H1 (cell line): ENCODE results near the gene LMAN1. TPM values are rescaled to one million over a fixed set of nuclear protein-coding genes. Genes with fewer than 3 reads are reported as not detected.

ENCODE experiments used
- CTCF ChIA-PET: fragments of 300-600 bp; sonication (Branson Sonifier 250); formaldehyde crosslinking; loops from one replicate; lab custom pipeline; 2021; ENCODE audit not compliant: partially characterized antibody; lab: Charles Lee
- POLR2A ChIA-PET: fragments of 300-600 bp; sonication (Branson Sonifier 250); formaldehyde crosslinking; loops from one replicate; lab custom pipeline; 2021; ENCODE audit warnings: inconsistent platforms; ENCODE audit not compliant: partially characterized antibody; lab: Charles Lee
- DNase-seq, 2 experiments: peaks; one replicate each; pipeline versions ENCODE4 v3.0.0 to v3.0.0-alpha.2; 2010 to 2022; ENCODE audit warnings: low spot score in 2 of 2, low read depth in 1 of 2, mixed read lengths in 1 of 2
- FAIRE-seq: peaks from 2 replicates; lab custom pipeline; 2011; peaks lifted over from hg19 to GRCh38; lab: Jason Lieb, UNC
- H2AFZ ChIP-seq: 2 replicates; pipeline ENCODE4 v1.8.1; 2012; ENCODE audit warnings: low read length, inconsistent platforms
- H2AK5ac ChIP-seq: 2 replicates; pipeline ENCODE4 v1.6.1; 2013; ENCODE audit warnings: low read depth, low read length
- H2BK120ac ChIP-seq: replicated peaks from 2 replicates; pipeline ENCODE3; 2013; ENCODE audit warnings: low read depth, low read length, inconsistent platforms
- H2BK12ac ChIP-seq: 2 replicates; pipeline ENCODE4 v1.6.1; 2013; ENCODE audit warnings: low read depth, low read length
- H2BK15ac ChIP-seq: 2 replicates; pipeline ENCODE4 v1.6.1; 2013; ENCODE audit warnings: low read length
- H2BK20ac ChIP-seq: 2 replicates; pipeline ENCODE4 v1.6.1; 2013; ENCODE audit warnings: low read length
- H2BK5ac ChIP-seq: 2 replicates; pipeline ENCODE4 v1.6.1; 2013; ENCODE audit warnings: low read depth, low read length
- H3K14ac ChIP-seq: 2 replicates; pipeline ENCODE4 v1.6.1; 2013; ENCODE audit warnings: inconsistent platforms; ENCODE audit not compliant: insufficient read length
- H3K18ac ChIP-seq: 2 replicates; pipeline ENCODE4 v1.6.1; 2013; ENCODE audit warnings: low read length; ENCODE audit errors: extremely low read depth
- H3K23ac ChIP-seq: 2 replicates; pipeline ENCODE4 v1.6.1; 2013; ENCODE audit warnings: inconsistent platforms; ENCODE audit not compliant: insufficient read length
- H3K23me2 ChIP-seq: 2 replicates; pipeline ENCODE4 v1.6.1; 2013; ENCODE audit warnings: low read depth, low read length
- H3K27ac ChIP-seq: 2 replicates; pipeline ENCODE4 v1.6.1; 2011; ENCODE audit warnings: low read depth, low read length, inconsistent platforms
- H3K27me3 ChIP-seq, 4 experiments: replicated peaks in 1 of 4; 1 replicate in 1 of 4; 2 replicates in 3 of 4; pipeline versions ENCODE4 v1.6.1 to v1.8.1; 2011 to 2013; ENCODE audit warnings: low read length in 3 of 4, mild to moderate bottlenecking in 3 of 4, inconsistent platforms in 2 of 4, mixed read lengths in 2 of 4, moderate library complexity in 1 of 4; ENCODE audit not compliant: control insufficient read depth in 3 of 4, insufficient read depth in 3 of 4; ENCODE audit errors: extremely low read depth in 1 of 4
- H3K36me3 ChIP-seq, 4 experiments: 2 replicates each; pipeline versions ENCODE4 v1.6.1 to v1.8.1; 2011 to 2013; ENCODE audit warnings: mild to moderate bottlenecking in 4 of 4, low read length in 3 of 4, moderate library complexity in 2 of 4, control low read depth in 1 of 4, inconsistent platforms in 1 of 4; ENCODE audit not compliant: insufficient read depth in 4 of 4, control insufficient read depth in 2 of 4
- H3K4ac ChIP-seq: replicated peaks from 2 replicates; pipeline ENCODE3; 2013; ENCODE audit warnings: low read length, low read depth, mixed read lengths, inconsistent platforms; ENCODE audit not compliant: insufficient read length
- H3K4me1 ChIP-seq, 4 experiments: replicated peaks in 1 of 4; 1 replicate in 1 of 4; 2 replicates in 3 of 4; pipeline versions ENCODE4 v1.6.1 to v1.8.1; 2011 to 2013; ENCODE audit warnings: low read length in 3 of 4, inconsistent platforms in 2 of 4, mixed read lengths in 1 of 4; ENCODE audit not compliant: insufficient read depth in 4 of 4, control insufficient read depth in 3 of 4
- H3K4me2 ChIP-seq, 2 experiments: 2 replicates each; pipeline versions ENCODE4 v1.6.1 to v1.8.1; 2011 to 2013; ENCODE audit warnings: low read depth in 2 of 2, low read length in 2 of 2, control low read depth in 1 of 2, inconsistent platforms in 1 of 2, mild to moderate bottlenecking in 1 of 2; ENCODE audit not compliant: insufficient read depth in 1 of 2
- H3K4me3 ChIP-seq, 4 experiments: fragments of 200-600, 300-600 bp in 1 of 4; sonication (generic), shearing (Covaris generic), sonication (Bioruptor Twin) in 1 of 4; 2 replicates each; pipeline versions ENCODE4 v1.5.1 to v1.8.1; 2011 to 2016; ENCODE audit warnings: low read length in 4 of 4, low read depth in 3 of 4, control low read depth in 2 of 4, inconsistent platforms in 2 of 4, mild to moderate bottlenecking in 2 of 4, mixed read lengths in 1 of 4, moderate library complexity in 1 of 4; ENCODE audit not compliant: insufficient read depth in 2 of 4; ENCODE audit errors: extremely low read depth in 1 of 4
- H3K56ac ChIP-seq: replicated peaks from 2 replicates; pipeline ENCODE3; 2013; ENCODE audit warnings: low read depth, mild to moderate bottlenecking, mixed read lengths, low read length, inconsistent platforms; ENCODE audit not compliant: insufficient read length
- H3K79me1 ChIP-seq: 2 replicates; pipeline ENCODE4 v1.6.1; 2013; ENCODE audit warnings: low read depth, low read length, control low read depth
- H3K79me2 ChIP-seq, 2 experiments: 2 replicates each; pipeline versions ENCODE4 v1.6.1 to v1.8.1; 2012 to 2013; ENCODE audit warnings: low read length in 2 of 2, mild to moderate bottlenecking in 2 of 2, inconsistent platforms in 1 of 2; ENCODE audit not compliant: insufficient read depth in 2 of 2, control insufficient read depth in 1 of 2
- H3K9ac ChIP-seq, 4 experiments: replicated peaks in 1 of 4; 1 replicate in 1 of 4; 2 replicates in 3 of 4; pipeline versions ENCODE4 v1.6.1 to v1.8.1; 2011 to 2013; ENCODE audit warnings: low read depth in 3 of 4, low read length in 3 of 4, control low read depth in 2 of 4, mild to moderate bottlenecking in 2 of 4, moderate library complexity in 2 of 4, inconsistent platforms in 1 of 4; ENCODE audit errors: extremely low read depth in 1 of 4
- H3K9me3 ChIP-seq, 2 experiments: 2 replicates each; pipeline versions ENCODE4 v1.6.1 to v1.8.1; 2012 to 2013; ENCODE audit warnings: mild to moderate bottlenecking in 2 of 2, moderate library complexity in 2 of 2, control low read depth in 1 of 2, inconsistent platforms in 1 of 2, low read depth in 1 of 2, low read length in 1 of 2, mixed read lengths in 1 of 2; ENCODE audit not compliant: insufficient read depth in 2 of 2
- H4K20me1 ChIP-seq, 2 experiments: replicated peaks in 1 of 2; 2 replicates each; pipeline versions ENCODE3 to v1.8.1; 2011 to 2013; ENCODE audit warnings: inconsistent platforms in 2 of 2, low read length in 2 of 2, mild to moderate bottlenecking in 1 of 2; ENCODE audit not compliant: insufficient read depth in 2 of 2, control insufficient read depth in 1 of 2
- H4K5ac ChIP-seq: 2 replicates; pipeline ENCODE4 v1.6.1; 2013; ENCODE audit warnings: low read length, low read depth, mixed read lengths, inconsistent platforms; ENCODE audit not compliant: insufficient read length
- H4K8ac ChIP-seq: 2 replicates; pipeline ENCODE4 v1.8.0; 2013; ENCODE audit warnings: mild to moderate bottlenecking, moderate library complexity, low read length, inconsistent platforms; ENCODE audit not compliant: insufficient read depth; ENCODE audit errors: extremely low read depth
- H4K91ac ChIP-seq: replicated peaks from 2 replicates; pipeline ENCODE3; 2013; ENCODE audit warnings: low read length, mixed read lengths, inconsistent platforms; ENCODE audit not compliant: insufficient read length
- CTCF ChIP-seq, 3 experiments: IDR thresholded peaks; 1 replicate in 2 of 3; 2 replicates in 1 of 3; pipeline versions ENCODE4 v1.5.1 to v1.6.1; 2011; ENCODE audit warnings: low read length in 3 of 3, mild to moderate bottlenecking in 3 of 3, inconsistent platforms in 2 of 3, low read depth in 1 of 3, moderate library complexity in 1 of 3; ENCODE audit not compliant: insufficient read depth in 1 of 3; ENCODE audit errors: control extremely low read depth in 1 of 3
- HDAC6 ChIP-seq: IDR thresholded peaks from one replicate; pipeline ENCODE4 v1.7.1; 2012; ENCODE audit warnings: low read depth, mild to moderate bottlenecking, inconsistent platforms, low read length, moderate library complexity
- NANOG ChIP-seq: IDR thresholded peaks from 2 replicates; pipeline ENCODE4 v1.6.1; 2011; ENCODE audit warnings: low read length, low read depth, mild to moderate bottlenecking, inconsistent platforms; ENCODE audit not compliant: insufficient read depth, poor library complexity, severe bottlenecking
- WGBS, 2 experiments: shearing (Covaris generic) in 1 of 2; methylation state at CpG; one replicate each; pipeline versions ENCODE4 v1.1.6 to v1.1.7; 2013 to 2015; ENCODE audit warnings: low lambda C conversion rate in 2 of 2, mixed read lengths in 2 of 2, inconsistent platforms in 1 of 2, low coverage in 1 of 2, missing lambda C conversion rate in 1 of 2; ENCODE audit not compliant: insufficient replicate concordance in 2 of 2, insufficient coverage in 1 of 2, insufficient read length in 1 of 2; ENCODE audit errors: extremely low coverage in 1 of 2, missing lambda C conversion rate in 1 of 2; 5-methylcytosine and 5-hydroxymethylcytosine counted together
- polyA plus RNA-seq, 7 experiments: library from polyadenylated mRNA; depleted of rRNA in 3 of 7; stranded (reverse) in 5 of 7; unstranded in 2 of 7; fragments of >200 nt in 5 of 7; fragments of 200-250 nt in 2 of 7; gene quantifications; 1 replicate in 5 of 7; 2 replicates in 1 of 7; 4 replicates in 1 of 7; pipeline versions ENCODE4 v1.2.1 to v1.2.3, GENCODE V29; 2011 to 2013; ENCODE audit warnings: missing spikeins in 2 of 7, mixed read lengths in 2 of 7
- total RNA-seq: library from RNA; stranded (reverse); fragmentation: NEBNext Ultra II Directional; extraction: Animal tissue kit (Norgen Biotek cat#: 25700); gene quantifications from 2 replicates; pipeline ENCODE4 v1.2.1, GENCODE V29; 2021

Gene LMAN1
- total and polyA plus RNA-seq, 2 of the 8 experiments (the other 6 are each of a cell fraction or from before 2014, with no cell fraction given), result 20.3 to 73.6 TPM

DNA sequence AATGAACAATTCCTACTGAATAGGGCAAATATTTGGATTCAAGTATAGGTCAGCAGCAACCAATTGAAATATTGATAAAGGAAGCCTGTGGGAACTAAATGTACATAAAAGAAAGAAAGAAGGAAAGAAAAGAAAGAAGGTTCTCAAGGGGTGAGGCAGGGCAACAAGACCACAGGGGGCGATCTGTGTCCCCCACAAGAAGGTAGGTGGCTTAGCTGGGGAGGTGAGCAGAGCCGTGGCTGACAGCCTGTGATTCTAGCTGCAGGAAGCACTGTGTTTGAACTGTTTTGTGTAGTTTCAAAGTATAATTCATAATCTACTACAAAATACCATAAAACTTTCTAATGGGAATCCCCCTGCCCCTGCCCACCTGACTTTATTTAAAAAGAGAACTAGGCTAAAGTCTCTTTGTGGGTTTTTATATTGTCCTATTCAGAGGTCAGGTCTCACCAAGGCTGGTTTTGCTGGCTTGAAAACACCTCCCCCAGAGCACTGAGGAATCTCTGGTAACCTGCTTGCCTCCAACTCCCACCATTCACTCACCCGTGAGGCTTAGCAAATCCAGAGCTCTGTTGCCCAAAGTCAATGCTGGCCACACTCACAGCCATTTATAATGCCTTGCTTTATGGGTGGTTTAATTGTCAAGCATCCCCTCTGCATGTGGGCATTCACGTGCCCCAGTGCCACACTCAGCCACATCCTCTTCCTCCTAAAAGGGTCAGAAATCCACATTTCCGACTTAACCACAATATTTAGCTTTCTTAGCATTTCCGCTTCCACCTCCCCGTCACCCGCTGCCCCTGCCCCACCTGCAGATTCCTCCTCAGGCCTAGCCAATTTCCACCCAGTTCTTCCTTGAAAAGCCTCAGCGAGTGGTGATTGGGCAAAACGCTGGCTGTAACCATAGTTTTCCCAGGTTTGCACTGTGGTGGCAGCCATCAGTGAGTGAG, 36.4 kb upstream of the LMAN1 start:
- peaks cover 0 to 3% (median 0%) of the 10 kb centered on the region in 4 experiments; a peak in 3 of 7 replicates for H3K4me1 ChIP-seq
- no peak overlapping the region for H4K8ac ChIP-seq
- no peak overlapping the region for H3K4me3 ChIP-seq
- peak overlapping the region; percentile 40; the same call in 1 of the 2 replicates for H2BK15ac ChIP-seq
- H3K14ac ChIP-seq, result no peak overlapping the region
- DNase-seq (no peak), FAIRE-seq (no peak)
- WGBS, 2 experiments, result 77% methylated on average over 10 of the region's 10 CpGs; no CpG with 5 or more reads in 1 of the 2 experiments
- H3K4ac ChIP-seq, result no peak overlapping the region
- no peak overlapping the region for H3K4me2 ChIP-seq
- H2BK12ac ChIP-seq, result no peak overlapping the region
- H3K56ac ChIP-seq, result no peak overlapping the region
- no peak overlapping the region for H4K91ac ChIP-seq
- no peaks in the 10 kb centered on the region; a peak in 1 of 4 replicates for H3K9me3 ChIP-seq
- H3K23me2 ChIP-seq, result peaks cover 2% of the 10 kb centered on the region; the same call in 1 of the 2 replicates
- no peak overlapping the region for H3K9ac ChIP-seq
- H3K18ac ChIP-seq, result no peak overlapping the region
- no peaks in the 10 kb centered on the region for H3K36me3 ChIP-seq
- H3K27me3 ChIP-seq, result 0 out of 7 replicates have a peak, but pooled peaks cover 0 to 2% (median 0%) of the 10 kb centered on the region in 4 experiments
- H3K79me1 ChIP-seq, result no peaks in the 10 kb centered on the region
- H3K27ac ChIP-seq, result no peak overlapping the region
- H4K20me1 ChIP-seq, result no peaks in the 10 kb centered on the region
- H2BK5ac ChIP-seq, result no peak overlapping the region
- H2AFZ ChIP-seq, result no peak overlapping the region
- CTCF ChIA-PET, result interaction anchor here (0.6 to 2.5 kb wide), 9 partner anchors 8 to 387 kb away, joined by 3 to 10 read pairs (median 4); no protein-coding TSS in a partner anchor
- POLR2A ChIA-PET, result interaction anchor here (0.9 to 1.5 kb wide), 2 partner anchors 36 to 40 kb away, joined by 3 to 4 read pairs; partner anchors contain the start of gene LMAN1
- H3K23ac ChIP-seq, result no peak overlapping the region
- no peaks in the 10 kb centered on the region for H3K79me2 ChIP-seq
- no peak overlapping the region for H2AK5ac ChIP-seq
- no peak overlapping the region for H2BK20ac ChIP-seq
- TF ChIP-seq HDAC6 (no peak), NANOG (no peak), CTCF (IDR thresholded peaks at IDR 0.05; ENCODE audit: control extremely low read depth in 1 of 3, insufficient read depth in 1 of 3, low read depth in 1 of 3, low read length in 3 of 3) (peak in 1 of 3 experiments; percentile 27; a peak in 1 of 4 replicates)
- no peak overlapping the region for H2BK120ac ChIP-seq
- H4K5ac ChIP-seq, result no peak overlapping the region
